GM19468 (cell line): ENCODE measurements around the gene SCN3A.

Experiments used
- ATAC-seq: cut with Tn5 transposase; IDR thresholded peaks from one replicate; pipeline ENCODE4 v1.9.1; 2021; ENCODE audit warnings: mild to moderate bottlenecking, moderate library complexity, moderate number of reproducible peaks; ENCODE audit not compliant: unreplicated experiment; ENCODE audit errors: extremely low read depth

Gene SCN3A

DNA sequence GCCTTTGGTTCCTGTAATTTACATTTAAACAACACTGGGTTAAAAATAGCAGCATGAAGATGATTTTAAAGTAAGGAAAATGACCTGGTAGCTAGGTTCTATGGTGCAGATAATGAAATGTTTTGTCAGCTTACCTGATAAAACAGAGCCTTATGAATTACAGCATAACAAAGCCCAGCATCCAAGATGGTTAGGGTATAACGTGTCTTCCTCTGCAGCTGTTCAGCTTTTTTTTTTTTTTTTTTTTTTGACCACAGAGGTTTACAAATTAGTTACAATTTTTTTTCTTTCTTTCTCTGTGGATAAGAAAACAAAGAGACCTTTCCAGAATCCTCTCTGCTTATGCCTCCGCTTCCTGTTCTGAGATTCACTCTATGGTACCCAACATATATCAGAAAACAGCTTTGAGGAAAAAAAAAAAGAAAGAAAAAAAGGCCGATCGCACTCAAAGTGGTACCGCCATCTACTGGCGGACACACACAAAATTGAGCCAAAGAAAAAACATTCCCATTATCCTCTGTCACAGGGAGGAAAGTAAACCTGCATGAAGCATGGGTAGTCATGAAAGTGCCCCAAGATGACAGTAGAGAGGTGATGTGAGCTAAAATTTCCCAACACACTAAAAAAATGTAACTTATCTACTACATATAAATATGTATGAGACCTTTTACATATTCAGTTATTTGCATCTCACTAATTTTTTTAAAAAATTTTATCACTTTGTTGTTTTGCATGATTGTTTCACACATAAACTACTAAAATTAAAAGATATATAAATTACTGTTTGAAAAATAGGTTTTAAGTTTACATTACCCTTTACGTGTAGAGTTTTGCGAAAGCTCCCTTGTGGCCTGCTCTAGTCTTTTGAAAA, at the start of gene SCN3A:
TSS of gene SCN3A (minus strand) at position 362 of the 871 bp plus-strand sequence. CDS start 27,656 bp downstream, outside the sequence.
- ATAC-seq, result no peak

DNA sequence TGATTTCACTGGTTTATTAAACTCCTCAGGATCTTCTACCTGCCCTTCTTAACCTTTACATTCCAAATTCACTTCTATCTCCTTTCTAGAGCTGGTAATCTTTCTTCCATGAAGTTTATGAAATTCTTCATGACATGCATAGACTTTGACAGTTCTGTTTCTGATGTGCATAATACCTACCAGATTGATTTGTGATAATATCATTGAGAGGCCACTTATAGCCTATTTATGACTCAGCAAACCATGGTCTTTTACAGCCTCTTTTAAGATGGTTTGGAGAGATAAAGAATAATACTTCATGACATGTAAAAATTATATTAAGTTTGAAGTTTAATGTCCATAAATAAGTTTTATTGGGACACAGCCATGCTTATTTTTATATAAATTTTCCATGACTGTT, 49.3 kb upstream of the SCN3A start:
- ATAC-seq, result no peak

DNA sequence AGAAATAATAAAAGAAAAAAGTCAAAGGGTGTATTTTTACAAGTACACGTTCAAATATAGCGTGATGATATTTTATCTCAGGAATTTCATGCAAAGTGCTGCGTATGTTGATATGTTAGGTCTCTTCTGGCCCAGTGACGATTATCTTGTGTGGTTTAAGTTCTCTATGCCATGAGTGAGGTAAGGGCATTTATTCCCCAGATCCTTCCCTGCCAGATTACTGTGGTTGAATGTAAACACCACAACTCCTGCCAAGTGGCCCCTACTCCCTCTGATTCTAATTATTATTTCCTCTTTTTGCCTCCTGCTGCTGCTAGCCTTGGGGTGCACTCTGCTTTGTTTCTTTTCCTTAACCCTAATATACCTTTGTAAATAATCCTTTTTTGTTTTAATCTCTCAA, 47.5 kb upstream of the SCN3A start:
- ATAC-seq, result no peak

DNA sequence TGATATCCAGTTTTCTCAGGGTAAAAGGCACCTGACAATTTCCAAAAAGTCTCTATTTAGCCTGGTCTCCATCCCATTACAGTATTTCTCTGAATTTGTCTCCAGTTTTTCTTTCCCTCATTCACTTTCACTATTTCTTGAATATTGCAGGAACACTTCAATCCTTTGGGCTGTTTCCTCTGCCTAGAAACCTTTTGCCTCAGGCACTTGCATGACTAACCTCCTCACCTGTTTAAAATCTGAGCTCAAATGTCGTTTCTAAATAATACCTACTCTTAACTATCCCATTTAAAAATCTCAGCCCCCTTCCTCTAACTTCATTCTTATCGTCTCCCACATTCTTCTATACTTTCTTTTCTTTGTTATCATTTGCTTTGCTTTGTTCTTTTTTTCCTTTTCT, 44.4 kb upstream of the SCN3A start:
- ATAC-seq, result no peak

DNA sequence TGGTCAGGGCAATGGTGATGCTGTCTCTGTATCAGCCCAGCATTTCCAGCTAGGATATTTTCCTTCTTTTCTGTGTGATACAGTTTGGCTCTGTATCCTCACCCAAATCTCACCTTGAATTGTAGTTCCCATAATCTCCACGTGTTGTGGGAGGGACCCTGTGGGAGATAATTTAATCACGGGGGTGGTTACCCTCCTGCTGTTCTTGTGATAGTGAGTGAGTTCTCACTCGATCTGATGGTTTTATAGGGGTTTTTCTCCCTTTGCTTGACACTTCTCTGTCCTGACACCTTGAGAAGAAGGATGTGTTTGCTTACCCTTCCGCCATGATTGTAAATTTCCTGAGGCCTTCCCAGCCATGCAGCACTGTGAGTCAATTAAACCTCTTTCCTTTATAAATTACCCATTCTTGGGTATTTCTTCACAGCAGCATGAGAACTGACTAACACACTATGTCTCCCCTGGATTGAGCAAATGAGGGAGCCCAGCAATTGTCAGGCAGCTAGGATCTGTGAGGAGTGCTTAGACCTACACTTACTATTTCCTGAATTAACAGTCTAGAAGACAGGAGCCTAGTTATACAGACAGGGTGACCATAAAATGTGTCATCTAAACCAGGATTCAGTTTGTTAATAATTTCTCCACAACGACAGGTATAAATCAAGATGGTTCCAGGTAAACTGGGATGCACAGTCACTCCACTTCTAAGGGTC, 41.4 kb upstream of the SCN3A start:
- no peak for ATAC-seq

DNA sequence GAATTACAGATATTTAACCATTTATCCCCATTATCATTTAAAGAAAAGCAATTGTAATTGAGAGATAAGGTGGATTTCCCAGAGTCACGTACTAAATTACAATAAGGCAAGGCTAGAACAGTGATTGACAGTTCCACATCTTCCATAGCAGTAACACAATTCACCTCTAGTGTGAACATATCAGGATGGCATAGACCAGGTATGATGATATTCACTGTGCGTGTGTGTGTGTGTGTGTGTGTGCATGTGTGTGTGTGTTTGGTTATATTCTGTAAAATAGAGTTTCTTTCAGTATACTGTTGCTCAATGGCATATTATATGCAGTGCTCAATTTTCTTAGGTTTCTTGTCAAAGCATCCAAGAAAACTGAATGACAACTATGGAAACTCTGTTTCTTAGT, 37.1 kb upstream of the SCN3A start:
- ATAC-seq, result no peak

DNA sequence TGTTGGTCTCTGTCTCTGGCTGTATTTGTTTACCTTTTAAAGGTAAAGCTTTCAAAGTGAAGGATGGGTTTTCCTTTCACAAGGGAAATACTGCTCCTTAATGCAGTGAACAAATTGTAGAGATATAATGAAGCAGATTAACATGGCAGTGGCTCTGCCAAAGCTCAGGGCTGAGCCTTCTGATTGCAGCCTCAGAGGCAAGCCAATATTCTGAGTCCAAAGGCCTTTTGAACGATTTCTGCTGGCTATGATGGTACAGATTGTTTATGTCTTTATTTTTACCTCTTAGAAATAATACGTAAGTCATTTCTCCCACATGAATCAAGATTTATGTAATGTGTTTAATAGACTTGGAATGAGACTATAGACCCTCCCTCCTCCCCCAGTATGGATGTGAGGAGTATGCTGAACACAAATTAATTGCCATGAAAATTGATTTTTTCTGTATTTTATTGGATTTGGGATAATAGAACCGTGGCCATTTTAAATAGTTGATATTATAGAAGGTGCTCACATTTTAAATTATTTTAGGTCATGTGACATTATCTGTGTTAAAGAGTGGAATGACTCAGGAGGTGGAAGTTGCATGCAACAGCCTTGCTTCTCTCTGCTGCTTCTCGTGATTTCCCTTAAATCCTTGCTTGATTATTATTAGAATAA, 36.1 kb upstream of the SCN3A start:
- ATAC-seq, result no peak

DNA sequence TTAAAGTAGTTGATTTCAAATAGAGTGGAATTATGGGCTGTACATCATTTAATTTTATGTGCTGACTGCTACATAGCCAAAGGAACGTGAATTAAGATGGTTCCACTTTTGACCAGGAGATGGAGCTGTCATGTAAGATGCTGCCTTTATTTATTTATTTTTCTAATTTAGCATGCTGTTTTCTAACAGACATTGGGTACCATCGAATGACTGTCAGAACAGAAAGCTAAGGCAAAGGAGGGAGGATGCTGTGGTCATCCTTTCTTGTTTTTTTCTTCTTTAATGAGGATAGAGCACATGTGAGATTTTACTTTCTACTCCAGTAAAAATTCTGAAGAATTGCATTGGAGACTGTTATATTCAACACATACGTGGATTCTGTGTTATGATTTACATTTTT, 35.4 kb upstream of the SCN3A start, which contains the start of gene SCN2A:
TSS of gene SCN2A (plus strand) at position 185 of the 400 bp plus-strand sequence. CDS start 56,410 bp downstream, outside the sequence.
- ATAC-seq, result peak; percentile 61

DNA sequence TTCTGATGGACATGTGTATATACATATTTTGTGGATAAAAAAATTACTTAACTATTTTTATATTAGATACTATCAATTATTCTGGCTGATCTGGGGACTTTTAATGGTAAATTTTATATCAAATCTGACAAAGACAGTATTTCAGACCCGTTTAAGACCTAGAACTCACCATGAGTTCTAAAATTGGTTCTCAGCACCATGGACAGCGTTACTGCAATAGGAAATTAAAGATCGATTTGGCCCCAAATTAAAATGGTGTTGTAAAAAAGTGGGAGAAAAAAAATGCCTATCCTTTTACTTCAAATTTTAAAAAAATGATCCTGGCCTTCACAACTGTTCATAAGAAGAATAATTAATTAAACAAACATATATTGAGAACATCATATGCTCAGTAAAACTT, 34.4 kb upstream of the SCN3A start:
- no peak for ATAC-seq

DNA sequence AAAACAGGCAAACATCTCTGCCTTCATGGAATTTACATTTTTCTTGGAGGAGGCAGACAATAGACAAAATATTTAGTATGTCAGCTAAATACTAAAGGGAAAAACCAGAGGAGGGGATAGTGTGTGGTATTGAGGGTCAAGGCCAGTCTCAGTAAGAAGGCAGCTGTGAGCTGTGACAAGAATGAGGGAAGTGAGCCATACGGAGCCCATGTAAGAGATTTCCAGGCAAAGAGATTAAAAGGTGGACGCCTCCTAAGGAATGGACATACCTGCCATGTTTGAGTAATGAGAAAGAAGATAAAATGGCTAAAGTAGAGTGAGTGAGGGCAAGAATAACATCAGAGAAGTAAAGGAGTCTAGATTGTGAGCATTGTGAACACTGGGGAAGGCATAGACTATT, 33.2 kb upstream of the SCN3A start:
- no peak for ATAC-seq

DNA sequence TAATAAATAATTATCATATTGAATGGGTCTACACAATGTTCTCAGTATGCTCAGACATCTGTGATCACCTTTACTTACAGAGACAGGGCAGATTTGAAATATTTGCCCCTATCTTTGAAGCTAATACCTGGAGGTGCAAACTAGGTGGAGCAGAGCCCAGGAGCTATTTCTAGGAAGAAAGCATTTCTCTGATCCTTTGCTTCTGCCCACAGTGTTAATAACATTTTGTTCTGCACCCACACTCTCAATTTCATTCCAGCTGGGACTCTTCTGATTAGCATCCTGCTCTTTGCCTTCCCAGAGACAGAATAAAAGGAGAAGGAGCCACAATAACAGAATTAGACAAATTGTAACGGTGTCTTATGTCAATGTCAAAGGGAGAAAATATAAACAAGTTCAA, 23.7 kb upstream of the SCN3A start:
- no peak for ATAC-seq

DNA sequence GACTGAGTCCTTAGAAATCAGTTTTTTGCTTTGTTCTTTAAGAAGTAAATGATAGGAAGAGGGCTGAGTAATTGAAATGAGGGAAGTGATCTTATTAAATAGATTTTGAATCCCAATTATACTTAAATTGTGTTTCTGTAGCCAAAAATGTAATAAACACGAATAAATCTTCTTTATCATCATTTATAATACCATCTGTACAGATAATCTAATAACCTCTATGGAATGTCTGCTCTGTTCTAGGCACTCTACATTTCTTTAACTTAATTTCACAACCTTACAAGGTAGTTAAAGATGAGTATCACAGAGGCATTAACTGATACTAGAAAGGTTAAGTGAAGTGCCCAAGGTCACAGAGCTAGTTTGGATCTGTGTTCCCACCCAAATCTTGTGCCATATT, 21.1 kb upstream of the SCN3A start:
- ATAC-seq, result no peak

DNA sequence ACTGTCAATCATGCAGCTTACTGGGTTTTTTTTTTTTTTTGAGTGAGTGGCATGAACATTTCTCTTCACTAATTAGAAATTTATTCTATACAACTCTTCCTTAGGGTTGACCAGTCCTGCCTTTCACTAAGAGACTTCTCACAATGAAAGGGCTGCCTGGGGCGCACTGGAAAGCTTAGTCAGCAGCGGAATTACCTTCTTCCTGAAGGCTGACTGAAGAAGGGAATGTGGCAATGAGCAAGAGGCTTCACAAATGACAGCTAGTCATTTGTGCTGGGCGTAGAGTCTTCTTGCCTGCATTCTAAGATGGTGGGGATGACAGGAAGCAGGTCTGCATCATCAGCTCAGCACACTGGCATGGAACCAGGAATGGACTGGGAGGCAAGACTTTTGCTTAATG, 15.6 kb upstream of the SCN3A start:
- ATAC-seq, result no peak

DNA sequence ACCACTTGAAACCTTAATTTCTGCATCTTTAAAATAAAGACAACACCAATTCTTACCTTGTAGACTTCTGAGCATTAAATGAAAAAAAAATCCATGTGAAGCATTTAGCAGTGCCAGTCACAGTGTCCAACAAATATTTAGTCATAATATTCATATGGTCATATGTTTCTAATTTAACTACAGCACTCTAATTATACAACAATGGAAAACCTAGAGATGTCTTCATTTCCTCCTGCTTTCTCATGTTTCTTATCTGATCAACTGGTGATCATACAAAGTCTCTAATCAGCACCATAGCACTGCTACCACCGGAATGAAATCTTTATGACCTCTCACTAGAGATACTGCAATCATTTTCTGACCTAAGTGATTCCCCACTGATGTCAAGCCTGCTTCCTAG, 10.2 kb upstream of the SCN3A start:
- ATAC-seq, result no peak

DNA sequence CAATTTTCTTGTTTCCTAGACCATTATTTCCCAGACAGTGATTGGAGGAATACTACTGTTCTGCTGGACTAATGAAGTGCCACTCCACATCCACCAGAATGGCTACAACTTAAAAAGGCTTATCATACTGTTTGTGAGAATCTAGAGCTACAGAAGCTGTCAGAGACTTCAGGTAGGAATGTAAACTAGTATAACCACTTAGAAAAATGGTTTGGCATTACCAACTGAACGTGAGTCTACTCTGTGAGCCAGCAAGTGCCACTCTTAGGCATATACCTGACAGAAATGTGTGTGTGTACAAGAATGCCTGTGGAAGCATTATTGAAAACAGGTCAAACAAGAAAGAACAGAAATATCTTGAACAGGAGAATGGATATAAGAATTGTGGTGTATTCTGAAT, 4.2 kb upstream of the SCN3A start:
- ATAC-seq, result no peak

DNA sequence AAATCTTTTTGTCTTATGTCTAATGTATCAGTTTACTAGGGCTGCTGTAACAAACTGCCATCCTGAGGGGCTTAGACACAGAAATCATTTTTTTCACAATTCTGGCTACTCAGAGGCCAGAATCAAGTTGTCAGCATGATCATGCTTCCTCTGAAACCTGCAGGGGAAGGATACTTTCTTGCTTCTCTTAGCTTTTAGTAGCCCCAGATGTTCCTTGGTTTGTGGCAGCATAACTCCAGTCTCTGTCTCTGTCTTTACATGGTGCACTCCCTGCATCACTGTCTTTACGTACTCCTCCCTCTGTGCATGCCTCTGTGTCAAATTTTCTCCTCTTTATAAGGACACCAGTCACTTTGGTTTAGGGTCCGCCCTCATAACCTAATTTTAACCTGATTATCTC, 2.0 kb upstream of the SCN3A start:
- no peak for ATAC-seq

DNA sequence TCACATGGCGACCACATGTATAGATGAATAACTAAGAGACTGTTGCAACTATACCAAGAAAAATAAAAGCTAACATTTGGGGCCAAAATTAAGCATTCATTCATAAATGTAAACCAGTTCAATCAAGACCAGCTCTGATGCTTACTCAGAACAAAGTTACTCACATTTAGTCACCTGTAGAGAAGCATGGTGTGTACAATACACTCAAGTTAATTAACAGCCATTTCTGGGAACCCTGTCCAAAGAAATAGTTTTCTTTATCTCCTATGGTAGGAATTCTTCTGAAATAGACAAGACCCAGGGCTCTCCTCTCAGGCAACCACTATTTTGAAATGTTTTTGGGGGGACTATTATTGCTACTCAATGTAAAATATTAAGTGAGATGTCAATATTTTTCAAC, 1.6 kb downstream of the SCN3A start:
- ATAC-seq, result no peak

DNA sequence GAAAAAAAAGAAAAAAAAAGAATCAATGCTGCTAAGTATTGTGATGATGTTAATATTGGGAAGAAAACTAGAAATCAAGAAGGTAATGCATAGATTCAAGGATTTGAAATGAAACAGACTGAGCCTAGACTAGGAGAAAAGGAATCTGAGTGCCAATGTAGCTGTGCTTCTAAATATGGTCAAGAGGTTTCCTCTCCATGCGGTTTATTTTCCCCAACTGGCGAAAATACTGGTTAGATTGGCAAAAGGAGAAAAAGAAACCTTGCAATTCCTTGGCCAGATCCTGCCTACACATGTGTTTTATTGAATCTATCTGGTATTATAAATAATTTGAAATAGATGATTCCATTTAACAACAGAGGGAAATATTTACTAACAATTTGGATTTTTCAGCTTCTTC, 5.7 kb downstream of the SCN3A start:
- no peak for ATAC-seq

DNA sequence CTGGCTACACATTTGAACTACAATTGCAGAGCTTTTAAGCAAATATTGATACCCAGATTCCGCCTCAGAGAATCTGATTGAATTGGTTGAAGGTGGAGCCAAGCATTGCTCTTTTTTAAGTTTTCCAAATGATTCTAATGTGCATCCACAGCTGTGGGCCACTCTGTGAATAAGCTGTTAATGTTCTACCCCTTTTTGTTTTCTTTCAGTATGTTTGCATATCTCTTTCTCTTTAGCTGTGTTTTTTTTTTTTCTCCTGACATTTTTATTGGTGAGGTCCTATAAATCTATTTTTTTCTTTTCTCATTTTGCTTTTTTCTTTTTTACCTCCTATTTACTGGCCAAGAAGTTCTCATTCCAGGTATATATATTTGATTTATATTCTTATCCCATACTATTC, 6.5 kb downstream of the SCN3A start:
- ATAC-seq, result no peak

DNA sequence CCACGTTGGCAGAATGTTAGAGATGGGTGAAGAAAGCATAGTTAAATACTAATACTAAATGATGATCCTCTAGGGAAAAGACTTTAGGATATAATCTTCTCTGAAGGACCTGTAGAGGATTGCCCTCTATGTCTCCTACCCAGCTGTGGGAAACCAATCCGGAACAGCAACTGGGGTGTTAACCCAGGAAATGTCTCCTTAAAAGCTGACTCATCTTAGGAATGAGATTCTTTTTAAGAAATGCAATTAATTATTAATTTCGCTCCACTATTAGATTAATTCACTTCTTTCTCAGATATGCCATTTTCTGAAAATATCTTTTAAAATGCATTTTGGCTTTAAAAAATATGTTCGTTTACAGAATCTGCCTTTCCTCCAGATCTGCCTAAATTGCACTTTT, 7.4 kb downstream of the SCN3A start:
- ATAC-seq, result no peak

DNA sequence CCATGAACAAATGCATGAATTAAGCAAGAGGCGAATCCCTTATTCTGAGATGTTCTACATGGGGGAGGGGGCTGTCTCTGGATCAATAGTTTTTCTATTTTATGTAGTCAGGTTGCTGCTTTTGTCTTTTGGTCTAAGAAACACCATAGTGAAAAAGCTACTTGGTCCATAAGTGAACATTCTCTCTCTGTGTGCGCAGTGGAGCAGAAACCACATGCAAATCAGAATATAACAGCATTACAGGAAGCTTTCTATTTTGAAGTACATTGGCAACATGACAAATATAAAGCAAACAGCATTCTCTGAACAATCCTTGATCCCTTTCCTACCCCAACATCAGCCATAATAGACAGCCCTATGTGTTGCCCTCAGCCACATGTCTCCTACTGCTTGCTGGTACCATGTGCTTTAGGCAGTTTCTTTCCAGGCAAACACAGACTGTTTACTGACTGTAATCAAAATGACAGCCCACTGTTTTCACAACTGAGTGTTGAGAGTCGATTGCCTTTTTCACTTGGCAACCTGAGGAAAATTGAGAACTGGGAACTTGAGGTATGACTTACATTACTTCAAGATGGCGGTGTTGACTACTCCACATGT, 10.6 kb downstream of the SCN3A start:
- peak; percentile 96 for ATAC-seq
